HepG2 (cell line): ENCODE measurements around the gene ACP5. TPM values are rescaled to one million over a fixed set of nuclear protein-coding genes. Genes with fewer than 3 reads are reported as not detected.
A peak's percentile ranks its signal among the peaks of the same experiment; 100 is the strongest.

Experiments used
- AHDC1 ChIP-seq: sonication (generic); formaldehyde crosslinking; IDR thresholded peaks from 2 replicates; pipeline ENCODE4 v1.5.1; 2020; ENCODE audit warnings: mild to moderate bottlenecking, missing genetic modification reagents, borderline replicate concordance
- CSRNP2 ChIP-seq: sonication (generic); formaldehyde crosslinking; conservative IDR thresholded peaks from 2 replicates; pipeline ENCODE4 v1.8.0; 2022; ENCODE audit warnings: low read depth, missing genetic modification reagents
- ELF1 ChIP-seq: sonication (generic); formaldehyde crosslinking; IDR thresholded peaks from 2 replicates; pipeline ENCODE4 v1.4.0; 2020; ENCODE audit warnings: missing genetic modification reagents
- FOXA3 ChIP-seq: IDR thresholded peaks from 2 replicates; pipeline ENCODE4 v1.6.1; 2016; ENCODE audit warnings: missing genetic modification reagents, missing compliant biosample characterization
- MIXL1 ChIP-seq: IDR thresholded peaks from 2 replicates; pipeline ENCODE4 v1.6.1; 2016
- NRL ChIP-seq: sonication (generic); formaldehyde crosslinking; IDR thresholded peaks from 2 replicates; pipeline ENCODE4 v1.5.0; 2020; ENCODE audit warnings: missing genetic modification reagents, mild to moderate bottlenecking, moderate library complexity, borderline replicate concordance
- REST ChIP-seq, 2 experiments: IDR thresholded peaks; 2 replicates each; pipeline ENCODE4 v1.6.1; 2011 to 2012; ENCODE audit warnings: low read length in 2 of 2, borderline replicate concordance in 1 of 2, low read depth in 1 of 2, mild to moderate bottlenecking in 1 of 2, moderate library complexity in 1 of 2
- SRSF1 ChIP-seq: fragments of 200-400 bp; formaldehyde crosslinking; optimal IDR thresholded peaks from 2 replicates; pipeline ENCODE3; 2017; ENCODE audit warnings: mild to moderate bottlenecking, low read depth, low read length, moderate library complexity
- TARDBP ChIP-seq: sonication (generic); formaldehyde crosslinking; IDR thresholded peaks from 2 replicates; pipeline ENCODE4 v1.8.0; 2022; ENCODE audit warnings: mild to moderate bottlenecking, missing genetic modification reagents
- ZBTB2 ChIP-seq: sonication (generic); formaldehyde crosslinking; IDR thresholded peaks from 2 replicates; pipeline ENCODE4 v1.8.0; 2022; ENCODE audit warnings: low read depth, missing genetic modification reagents
- ZFP41 ChIP-seq: sonication (generic); formaldehyde crosslinking; IDR thresholded peaks from 2 replicates; pipeline ENCODE4 v1.4.0; 2020; ENCODE audit warnings: mild to moderate bottlenecking, missing genetic modification reagents, borderline replicate concordance
- ZNF274 ChIP-seq: sonication (generic); formaldehyde crosslinking; IDR thresholded peaks from 2 replicates; pipeline ENCODE4 v1.5.1; 2020; ENCODE audit warnings: mild to moderate bottlenecking, missing genetic modification reagents
- ZSCAN30 ChIP-seq: sonication (generic); formaldehyde crosslinking; IDR thresholded peaks from 2 replicates; pipeline ENCODE4 v1.5.0; 2020; ENCODE audit warnings: mild to moderate bottlenecking, missing genetic modification reagents
- polyA plus RNA-seq, 8 experiments: library from polyadenylated mRNA; depleted of rRNA in 3 of 8; stranded (reverse) in 7 of 8; unstranded in 1 of 8; fragments of >200 nt; fragmentation: Illumina TruSeq in 4 of 8; extraction: Trizol in 4 of 8; gene quantifications; 2 replicates each; pipeline versions ENCODE4 v1.2.1 to v1.2.3, GENCODE V29; 2011 to 2016; ENCODE audit warnings: low read depth in 4 of 8, missing spikeins in 1 of 8, mixed read lengths in 1 of 8; ENCODE audit not compliant: insufficient read depth in 1 of 8
- total RNA-seq, 5 experiments: library from RNA; depleted of rRNA; stranded (reverse); fragments of >200 nt; fragmentation: Illumina TruSeq; extraction: Trizol; gene quantifications; 2 replicates each; pipeline ENCODE4 v1.2.3, GENCODE V29; 2016; ENCODE audit warnings: low read depth in 1 of 5

The ACP5 gene
- total and polyA plus RNA-seq, 2 of the 13 experiments (the other 11 are each of a cell fraction or from before 2014, with no cell fraction given), result 1.3 to 6.7 TPM

GRCh38 chr19:11558881-11559828 is 18.3 kb downstream of the ACP5 start, which contains the start of gene ELOF1 (continued):
- TF ChIP-seq CSRNP2 (CRISPR knock-in tag), result no peak
- no peak for TF ChIP-seq AHDC1 (CRISPR knock-in tag)
- no peak; the same call in 1 of the 2 replicates for TF ChIP-seq MIXL1
- no peak for TF ChIP-seq ZBTB2 (CRISPR knock-in tag)
- TF ChIP-seq ZFP41 (CRISPR knock-in tag), result peak; percentile 52; the same call in 1 of the 2 replicates
- 0 out of 2 replicates have a peak, but pooled peaks have one; percentile 47 for TF ChIP-seq ZNF274 (CRISPR knock-in tag)
- TF ChIP-seq ELF1 (CRISPR knock-in tag), result peak; percentile 80
- TF ChIP-seq NRL (CRISPR knock-in tag), result no peak; the same call in 1 of the 2 replicates
- no peak for TF ChIP-seq TARDBP (CRISPR knock-in tag)
- no peak for TF ChIP-seq REST (IDR thresholded peaks at IDR 0.05; ENCODE audit: borderline replicate concordance in 1 of 2, low read depth in 1 of 2, low read length in 2 of 2)
- no peak for TF ChIP-seq ZSCAN30 (CRISPR knock-in tag)
- peak; percentile 68 for TF ChIP-seq SRSF1
- peak; percentile 98 for TF ChIP-seq FOXA3 (CRISPR knock-in tag)
